OCI-LY7 (cell line): Measurements from ENCODE around the gene NUDT3. TPM values are rescaled to one million over a fixed set of nuclear protein-coding genes. Genes with fewer than 3 reads are reported as not detected.
"Not testable (repeated sequence)": the region's sequence is repeated elsewhere in the genome, so short reads cannot be mapped to it uniquely, and the experiment has no call there.

Experiments
- BruUV-seq: library from RNA; stranded (reverse); fragments of 400-500 nt; replicated peaks from 2 replicates; lab custom pipeline; 2021; lab: Mats Ljungman, UMichigan
- CTCF ChIA-PET: fragments of 300-600 bp; sonication (Branson Sonifier 250); formaldehyde crosslinking; loops from one replicate; lab custom pipeline; 2022; ENCODE audit warnings: antibody characterized with exemption; ENCODE audit not compliant: unreplicated experiment; lab: Charles Lee
- POLR2A ChIA-PET: fragments of 300-600 bp; sonication (Branson Sonifier 250); formaldehyde crosslinking; loops from one replicate; lab custom pipeline; 2022; ENCODE audit warnings: antibody characterized with exemption; lab: Charles Lee
- DNase-seq: peaks from one replicate; pipeline ENCODE4 v3.0.0-alpha.2; 2015; ENCODE audit warnings: low spot score
- H2AFZ ChIP-seq: fragments of 200-600 bp; sonication (generic), shearing (Covaris generic); 2 replicates; pipeline ENCODE4 v1.6.1; 2014; ENCODE audit warnings: mild to moderate bottlenecking, antibody characterized with exemption, low read length, moderate library complexity
- H3K27ac ChIP-seq: fragments of 200-600 bp; sonication (generic); 2 replicates; pipeline ENCODE4 v1.5.1; 2014; ENCODE audit warnings: mixed run types, low read depth, mild to moderate bottlenecking, moderate library complexity, low read length, inconsistent platforms; ENCODE audit not compliant: poor library complexity, severe bottlenecking
- H3K36me3 ChIP-seq: fragments of 200-600 bp; sonication (generic); 2 replicates; pipeline ENCODE4 v1.6.1; 2014; ENCODE audit warnings: mild to moderate bottlenecking, antibody characterized with exemption, low read length, moderate library complexity, mixed read lengths; ENCODE audit not compliant: insufficient read depth
- H3K4me1 ChIP-seq: fragments of 200-600 bp; sonication (generic); 2 replicates; pipeline ENCODE4 v1.5.1; 2014; ENCODE audit warnings: mild to moderate bottlenecking, low read length; ENCODE audit not compliant: insufficient read depth, poor library complexity, severe bottlenecking
- H3K4me2 ChIP-seq: fragments of 200-600 bp; sonication (generic); 2 replicates; pipeline ENCODE4 v1.6.1; 2014; ENCODE audit warnings: mild to moderate bottlenecking, low read length
- H3K4me3 ChIP-seq: fragments of 200-600 bp; sonication (generic); 2 replicates; pipeline ENCODE4 v1.5.1; 2014; ENCODE audit warnings: mild to moderate bottlenecking, low read depth, low read length; ENCODE audit not compliant: poor library complexity, severe bottlenecking
- H3K79me2 ChIP-seq: fragments of 200-600 bp; sonication (generic); 2 replicates; pipeline ENCODE4 v1.6.1; 2016; ENCODE audit warnings: low read depth, mild to moderate bottlenecking, low read length, moderate library complexity, mixed read lengths; ENCODE audit not compliant: insufficient read depth
- H3K9me2 ChIP-seq: fragments of 200-600 bp; sonication (generic); 2 replicates; pipeline ENCODE4 v1.6.1; 2016; ENCODE audit warnings: mild to moderate bottlenecking, low read length, mixed read lengths; ENCODE audit not compliant: insufficient read depth
- H3K9me3 ChIP-seq: fragments of 200-600 bp; sonication (generic); 2 replicates; pipeline ENCODE4 v1.6.1; 2014; ENCODE audit warnings: mild to moderate bottlenecking, mixed run types, low read length, mixed read lengths
- H4K20me1 ChIP-seq: fragments of 200-600 bp; sonication (generic); 2 replicates; pipeline ENCODE4 v1.6.1; 2014; ENCODE audit warnings: mild to moderate bottlenecking, antibody characterized with exemption, low read length, moderate library complexity, mixed read lengths; ENCODE audit not compliant: insufficient read depth
- EZH2phosphoT487 ChIP-seq: fragments of 200-600 bp; sonication (generic); IDR thresholded peaks from 2 replicates; pipeline ENCODE4 v1.6.1; 2018; ENCODE audit warnings: low read depth, borderline replicate concordance, mild to moderate bottlenecking, mixed run types, antibody characterized with exemption, low read length, moderate library complexity, mixed read lengths
- intact Hi-C: fragments of 100-400 bp; cut with micrococcal nuclease; formaldehyde crosslinking; loops from one replicate; pipeline ENCODE4 v1.10.0; 2022; ENCODE audit not compliant: unreplicated experiment
- total RNA-seq, 2 experiments: library from RNA; depleted of rRNA in 1 of 2; stranded (reverse); fragments of >200 nt in 1 of 2; shearing (Covaris generic) in 1 of 2; gene quantifications; 2 replicates each; pipeline ENCODE4 v1.2.3, GENCODE V29; 2014 to 2022
- TF ChIP-seq, protein P1 (sequence below): fragments of 200-600 bp; sonication (generic); conservative IDR thresholded peaks from 2 replicates; pipeline ENCODE4 v1.5.1; 2014; ENCODE audit warnings: mild to moderate bottlenecking, antibody characterized with exemption, low read length, moderate library complexity, mixed read lengths

NUDT3 gene
- total RNA-seq, 2 experiments from 2014 or later, result 30.7 to 43.0 TPM

DNA sequence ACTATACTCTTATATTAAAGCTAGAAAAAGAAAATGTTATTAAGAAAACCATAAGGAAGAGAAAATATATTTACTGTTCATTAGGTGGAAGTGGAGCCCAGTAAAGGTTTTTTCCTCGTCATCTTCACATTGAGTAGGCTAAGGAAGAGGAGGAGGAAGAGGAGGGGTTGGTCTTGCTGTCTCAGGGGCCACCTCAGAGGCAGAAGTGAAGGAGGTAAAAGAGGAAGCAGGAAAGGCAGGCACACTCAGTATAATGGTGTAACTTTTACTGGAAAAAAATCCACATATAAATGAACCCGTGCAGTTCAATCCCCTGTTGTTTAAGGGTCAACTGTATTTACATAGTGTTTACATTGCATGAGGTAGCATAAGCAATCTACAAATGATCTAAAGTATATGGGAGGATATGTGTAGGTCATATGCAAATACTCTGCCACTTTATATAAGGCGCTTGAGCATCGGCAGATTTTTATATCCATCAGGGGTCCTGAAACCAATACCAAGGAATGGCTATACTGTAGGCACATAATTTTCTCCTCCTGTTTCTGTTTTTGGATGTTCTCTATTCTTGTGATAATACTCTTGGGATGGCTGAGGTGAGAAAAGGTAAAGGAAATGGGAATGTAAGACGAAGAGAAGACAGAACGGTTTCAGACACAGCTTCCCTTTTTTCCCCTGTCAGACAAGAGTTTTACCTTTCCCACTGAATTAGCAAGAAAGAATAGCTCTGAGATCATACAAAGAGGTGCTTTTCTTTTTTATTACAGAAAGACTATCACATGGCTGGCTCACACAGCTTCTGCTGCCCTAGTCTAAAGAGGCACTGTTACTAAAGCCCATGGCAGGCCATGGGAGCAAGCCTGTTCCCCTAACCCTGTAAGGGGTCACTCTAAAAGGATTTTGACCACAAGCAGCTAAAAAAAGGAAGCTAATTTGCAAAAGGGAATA, 59.9 kb downstream of the NUDT3 start:
- Histone ChIP-seq H3K27ac (peak overlapping the region; percentile 25), H3K79me2 (peaks cover 10% of the 10 kb centered on the region; the same call in 1 of the 2 replicates), H2AFZ (no peak overlapping the region), H3K36me3 (peaks cover 21% of the 10 kb centered on the region), H3K9me3 (no peaks in the 10 kb centered on the region), H3K4me1 (peaks cover 30% of the 10 kb centered on the region), H3K4me3 (no peak overlapping the region), H3K9me2 (no peaks in the 10 kb centered on the region), H3K4me2 (peak overlapping the region; percentile 57), H4K20me1 (0 out of 2 replicates have a peak, but pooled peaks cover 4% of the 10 kb centered on the region)
- BruUV-seq, result no TSS peak
- no peak for TF ChIP-seq EZH2phosphoT487
- TF ChIP-seq, protein P1, sequence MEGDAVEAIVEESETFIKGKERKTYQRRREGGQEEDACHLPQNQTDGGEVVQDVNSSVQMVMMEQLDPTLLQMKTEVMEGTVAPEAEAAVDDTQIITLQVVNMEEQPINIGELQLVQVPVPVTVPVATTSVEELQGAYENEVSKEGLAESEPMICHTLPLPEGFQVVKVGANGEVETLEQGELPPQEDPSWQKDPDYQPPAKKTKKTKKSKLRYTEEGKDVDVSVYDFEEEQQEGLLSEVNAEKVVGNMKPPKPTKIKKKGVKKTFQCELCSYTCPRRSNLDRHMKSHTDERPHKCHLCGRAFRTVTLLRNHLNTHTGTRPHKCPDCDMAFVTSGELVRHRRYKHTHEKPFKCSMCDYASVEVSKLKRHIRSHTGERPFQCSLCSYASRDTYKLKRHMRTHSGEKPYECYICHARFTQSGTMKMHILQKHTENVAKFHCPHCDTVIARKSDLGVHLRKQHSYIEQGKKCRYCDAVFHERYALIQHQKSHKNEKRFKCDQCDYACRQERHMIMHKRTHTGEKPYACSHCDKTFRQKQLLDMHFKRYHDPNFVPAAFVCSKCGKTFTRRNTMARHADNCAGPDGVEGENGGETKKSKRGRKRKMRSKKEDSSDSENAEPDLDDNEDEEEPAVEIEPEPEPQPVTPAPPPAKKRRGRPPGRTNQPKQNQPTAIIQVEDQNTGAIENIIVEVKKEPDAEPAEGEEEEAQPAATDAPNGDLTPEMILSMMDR, result no peak
- intact Hi-C loops, result no loop called here
- CTCF ChIA-PET, result no interaction called here
- POLR2A ChIA-PET, result interaction anchor here (0.5 to 1.5 kb wide), 3 partner anchors 12 to 272 kb away, joined by 4 to 6 read pairs (median 4); no protein-coding TSS in a partner anchor
- peak; percentile 17 for DNase-seq

DNA sequence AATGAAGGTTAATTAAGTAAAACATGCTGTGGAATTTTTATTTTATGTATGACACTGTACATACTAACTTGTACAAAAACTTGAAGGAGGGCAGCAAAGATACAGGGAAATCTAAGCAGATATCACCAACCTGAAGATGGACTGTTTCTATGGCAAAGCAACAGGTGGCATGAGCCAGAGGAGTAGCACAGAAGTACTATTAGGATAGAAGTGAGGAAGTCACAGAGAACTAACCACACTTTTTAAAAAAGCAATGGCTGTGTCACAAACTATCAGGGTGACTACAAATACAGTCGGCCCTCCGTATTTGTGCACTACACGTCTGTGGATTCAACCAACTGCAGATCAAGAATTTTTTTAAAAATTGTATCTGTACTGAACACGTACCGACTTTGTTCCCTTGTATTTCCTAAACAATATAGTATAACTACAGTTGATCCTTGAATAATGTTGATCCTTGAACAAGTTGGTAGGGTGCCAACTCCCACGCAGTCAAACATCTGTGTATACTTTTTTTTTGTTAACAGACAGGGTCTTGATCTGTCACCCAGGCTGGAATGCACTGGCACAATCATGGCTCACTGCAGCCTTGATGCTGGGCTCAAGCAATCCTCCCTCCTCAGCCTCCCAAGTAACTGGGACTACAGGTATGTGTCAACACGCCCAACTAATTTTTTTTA, 61.0 kb downstream of the NUDT3 start:
- H3K9me3 ChIP-seq, result no peaks in the 10 kb centered on the region
- peaks cover 21% of the 10 kb centered on the region for H3K36me3 ChIP-seq
- no peak for DNase-seq
- peaks cover 4% of the 10 kb centered on the region; the same call in 1 of the 2 replicates for H3K79me2 ChIP-seq
- no peaks in the 10 kb centered on the region for H3K9me2 ChIP-seq
- intact Hi-C loops, result no loop called here
- 0 out of 2 replicates have a peak, but pooled peaks cover 4% of the 10 kb centered on the region for H4K20me1 ChIP-seq
- BruUV-seq, result no TSS peak
- ChIA-PET POLR2A (interaction anchor here (0.5 kb wide), 1 partner anchor 273 kb away, joined by 6 read pairs; no protein-coding TSS in a partner anchor), CTCF (no interaction called here)
- peaks cover 24% of the 10 kb centered on the region for H3K4me1 ChIP-seq
- TF ChIP-seq EZH2phosphoT487, result no peak
- TF ChIP-seq, protein P1, result no peak
- no peak overlapping the region for H2AFZ ChIP-seq
- no peak overlapping the region for H3K4me2 ChIP-seq
- no peak overlapping the region for H3K27ac ChIP-seq
- no peak overlapping the region for H3K4me3 ChIP-seq

DNA sequence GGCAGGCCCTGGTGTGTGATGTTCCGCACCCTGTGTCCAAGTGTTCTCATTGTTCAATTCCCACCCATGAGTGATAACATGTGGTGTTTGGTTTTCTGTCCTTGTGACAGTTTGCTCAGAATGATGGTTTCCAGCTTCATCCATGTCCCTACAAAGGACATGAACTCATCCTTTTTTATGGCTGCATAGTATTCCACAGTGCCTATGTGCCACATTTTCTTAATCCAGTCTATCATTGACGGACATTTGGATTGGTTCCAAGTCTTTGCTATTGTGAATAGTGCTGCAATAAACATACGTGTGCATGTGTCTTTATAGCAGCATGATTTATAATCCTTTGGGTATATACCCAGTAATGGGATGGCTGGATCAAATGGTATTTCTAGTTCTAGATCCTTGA, 62.7 kb downstream of the NUDT3 start:
- POLR2A ChIA-PET, CTCF ChIA-PET, intact Hi-C loops, H2AFZ ChIP-seq, DNase-seq, H3K79me2 ChIP-seq, H3K4me2 ChIP-seq, H3K9me2 ChIP-seq, H4K20me1 ChIP-seq, H3K27ac ChIP-seq, BruUV-seq, H3K4me3 ChIP-seq, H3K9me3 ChIP-seq: not testable (repeated sequence)
- Histone ChIP-seq H3K4me1 (peaks cover 24% of the 10 kb centered on the region), H3K36me3 (peaks cover 21% of the 10 kb centered on the region)
